Cardiac fibroblast (primary cell): ENCODE results near the gene SLC25A33.

Experiments used
- DNase-seq, 2 donors: peaks; one replicate each; pipeline versions ENCODE4 v3.0.0 to v3.0.0-alpha.2; 2010; ENCODE audit warnings: low read depth in 2 of 2
- H3K4me3 ChIP-seq, 2 donors: replicated peaks in 1 of 2; 1 replicate in 1 of 2; 2 replicates in 1 of 2; pipeline ENCODE4 v1.5.1; 2011; ENCODE audit warnings: low read depth in 2 of 2, low read length in 2 of 2, mild to moderate bottlenecking in 2 of 2, moderate library complexity in 1 of 2
- CTCF ChIP-seq: IDR thresholded peaks from one replicate; pipeline ENCODE4 v1.5.1; 2011; ENCODE audit warnings: low read depth, mild to moderate bottlenecking, low read length, inconsistent platforms

Gene SLC25A33

GRCh38 chr1:9595156-9595967, 56.1 kb downstream of the SLC25A33 start:
- H3K4me3 ChIP-seq, result no peak overlapping the region
- TF ChIP-seq CTCF, result no peak
- DNase-seq, result no peak

- TF ChIP-seq CTCF, result no peak
- no peak for DNase-seq
- H3K4me3 ChIP-seq, result no peak overlapping the region
Measured at GRCh38 chr1:9595968-9596340, 56.7 kb downstream of the SLC25A33 start.

GRCh38 chr1:9596415-9597123, 57.3 kb downstream of the SLC25A33 start:
- no peak for TF ChIP-seq CTCF
- peak; percentile 13 to 40 for DNase-seq
- H3K4me3 ChIP-seq, result no peak overlapping the region

- DNase-seq, result no peak
- no peak for TF ChIP-seq CTCF
- H3K4me3 ChIP-seq, result no peak overlapping the region
Measured at GRCh38 chr1:9597361-9598315, 58.4 kb downstream of the SLC25A33 start.

GRCh38 chr1:9598316-9598700, 59.0 kb downstream of the SLC25A33 start:
- DNase-seq, result no peak
- TF ChIP-seq CTCF, result no peak
- H3K4me3 ChIP-seq, result no peak overlapping the region

- H3K4me3 ChIP-seq, result no peak overlapping the region
- DNase-seq, result no peak
- no peak for TF ChIP-seq CTCF
Measured at GRCh38 chr1:9599741-9600140, 60.5 kb downstream of the SLC25A33 start.
